ENCODE measurements around the gene FBXO42. TPM values are rescaled to one million over a fixed set of nuclear protein-coding genes. Genes with fewer than 3 reads are reported as not detected.

FBXO42 gene
- polyA plus RNA-seq, 1 experiment, result 15.1 TPM

GRCh38 chr1:16286122-16286521 lies 66.2 kb downstream of the FBXO42 start:
- no peaks in the 10 kb centered on the region for H3K27me3 ChIP-seq (ENCODE audit: control insufficient read depth, insufficient read depth, low read length)
- no peak for DNase-seq (ENCODE audit: low read depth, low spot score)
- TF ChIP-seq CTCF (IDR thresholded peaks at IDR 0.05; ENCODE audit: low read depth, low read length), result no peak
- H3K9me3 ChIP-seq (ENCODE audit: control insufficient read depth, insufficient read depth, low read length), result no peaks in the 10 kb centered on the region
- ChIA-PET POLR2A (no interaction called here), CTCF (interaction anchor here (0.6 to 1.2 kb wide), 2 partner anchors 11 to 15 kb away, joined by 3 to 6 read pairs; no protein-coding TSS in a partner anchor)
- H3K27ac ChIP-seq (ENCODE audit: low read depth, low read length), result no peak overlapping the region
- no peak overlapping the region for H3K4me3 ChIP-seq (ENCODE audit: low read depth, low read length)

GRCh38 chr1:16281765-16282164 lies 70.5 kb downstream of the FBXO42 start:
- no peak overlapping the region for H3K27ac ChIP-seq (ENCODE audit: low read depth, low read length)
- no peak for TF ChIP-seq CTCF (IDR thresholded peaks at IDR 0.05; ENCODE audit: low read depth, low read length)
- no peaks in the 10 kb centered on the region for H3K27me3 ChIP-seq (ENCODE audit: control insufficient read depth, insufficient read depth, low read length)
- H3K9me3 ChIP-seq (ENCODE audit: control insufficient read depth, insufficient read depth, low read length), result no peaks in the 10 kb centered on the region
- ChIA-PET CTCF (interaction anchor here (0.6 kb wide), 2 partner anchors 14 to 41 kb away, joined by 3 read pairs; no protein-coding TSS in a partner anchor), POLR2A (interaction anchor here (0.7 kb wide), 1 partner anchor 68 kb away, joined by 4 read pairs; no protein-coding TSS in a partner anchor)
- no peak for DNase-seq (ENCODE audit: low read depth, low spot score)
- no peak overlapping the region for H3K4me3 ChIP-seq (ENCODE audit: low read depth, low read length)

- no peaks in the 10 kb centered on the region for H3K27me3 ChIP-seq (ENCODE audit: control insufficient read depth, insufficient read depth, low read length)
- no peak for TF ChIP-seq CTCF (IDR thresholded peaks at IDR 0.05; ENCODE audit: low read depth, low read length)
- ChIA-PET CTCF (no interaction called here), POLR2A (no interaction called here)
- no peak for DNase-seq (ENCODE audit: low read depth, low spot score)
- H3K9me3 ChIP-seq (ENCODE audit: control insufficient read depth, insufficient read depth, low read length), result no peaks in the 10 kb centered on the region
- no peak overlapping the region for H3K27ac ChIP-seq (ENCODE audit: low read depth, low read length)
- H3K4me3 ChIP-seq (ENCODE audit: low read depth, low read length), result no peak overlapping the region
These were observed 73.1 kb downstream of the FBXO42 start for GRCh38 chr1:16279186-16279585.

GRCh38 chr1:16276302-16277030 lies 75.8 kb downstream of the FBXO42 start:
- no peak for TF ChIP-seq CTCF (IDR thresholded peaks at IDR 0.05; ENCODE audit: low read depth, low read length)
- Histone ChIP-seq H3K27ac (ENCODE audit: low read depth, low read length) (no peak overlapping the region), H3K4me3 (ENCODE audit: low read depth, low read length) (no peak overlapping the region), H3K27me3 (ENCODE audit: control insufficient read depth, insufficient read depth, low read length) (no peaks in the 10 kb centered on the region), H3K9me3 (ENCODE audit: control insufficient read depth, insufficient read depth, low read length) (no peaks in the 10 kb centered on the region)
- no peak for DNase-seq (ENCODE audit: low read depth, low spot score)
- ChIA-PET CTCF (interaction anchor here (1.3 kb wide), 1 partner anchor 16 kb away, joined by 4 read pairs; no protein-coding TSS in a partner anchor), POLR2A (interaction anchor here (0.6 kb wide), 1 partner anchor 179 kb away, joined by 3 read pairs; no protein-coding TSS in a partner anchor)

- no peaks in the 10 kb centered on the region for H3K27me3 ChIP-seq (ENCODE audit: control insufficient read depth, insufficient read depth, low read length)
- H3K27ac ChIP-seq (ENCODE audit: low read depth, low read length), result no peak overlapping the region
- CTCF ChIA-PET, result interaction anchor here (0.6 to 1.3 kb wide), 3 partner anchors 10 to 194 kb away, joined by 3 to 4 read pairs (median 3); no protein-coding TSS in a partner anchor
- H3K4me3 ChIP-seq (ENCODE audit: low read depth, low read length), result no peak overlapping the region
- H3K9me3 ChIP-seq (ENCODE audit: control insufficient read depth, insufficient read depth, low read length), result no peaks in the 10 kb centered on the region
- TF ChIP-seq CTCF (IDR thresholded peaks at IDR 0.05; ENCODE audit: low read depth, low read length), result no peak
- no peak for DNase-seq (ENCODE audit: low read depth, low spot score)
- POLR2A ChIA-PET, result interaction anchor here (0.6 kb wide), 1 partner anchor 178 kb away, joined by 3 read pairs; no protein-coding TSS in a partner anchor
These were observed 76.7 kb downstream of the FBXO42 start for GRCh38 chr1:16275591-16275990.

Measured in AG04450 (cell line).